ENCODE results near the gene CEP170B. TPM values are rescaled to one million over a fixed set of nuclear protein-coding genes. Genes with fewer than 3 reads are reported as not detected.
"Not testable (repeated sequence)": the region's sequence is repeated elsewhere in the genome, so short reads cannot be mapped to it uniquely, and the experiment has no call there.

Gene CEP170B
- total RNA-seq, 2 experiments from 2014 or later, result 3.0 TPM

- no peak overlapping the region for H3K27ac Mint-ChIP-seq
- peaks cover 23% of the 10 kb centered on the region for H3K4me1 Mint-ChIP-seq
- peaks cover 5% of the 10 kb centered on the region for H3K36me3 Mint-ChIP-seq (ENCODE audit: low read depth)
- CTCF ChIA-PET, result interaction anchor here (0.9 to 2.9 kb wide), 14 partner anchors 17 to 167 kb away, joined by 3 to 26 read pairs (median 5); partner anchors contain the start of genes SIVA1 and ZBTB42
- no peak for DNase-seq
- POLR2A ChIA-PET, result interaction anchor here (0.6 to 1.3 kb wide), 2 partner anchors 74 to 174 kb away, joined by 3 to 9 read pairs; partner anchors contain the start of gene SIVA1
- peaks cover 26% of the 10 kb centered on the region for H3K27me3 Mint-ChIP-seq
- peak overlapping the region; percentile 60 for H3K4me3 Mint-ChIP-seq
- peaks cover 10% of the 10 kb centered on the region for H3K9me3 Mint-ChIP-seq
These were observed 38.2 kb upstream of the CEP170B start for GRCh38 chr14:104826861-104827176.

GRCh38 chr14:104827177-104828055, 37.7 kb upstream of the CEP170B start:
- peak; percentile 59 for DNase-seq
- ChIA-PET POLR2A (interaction anchor here (0.6 kb wide), 1 partner anchor 174 kb away, joined by 9 read pairs; no protein-coding TSS in a partner anchor), CTCF (interaction anchor here (0.9 to 2.9 kb wide), 10 partner anchors 18 to 167 kb away, joined by 3 to 26 read pairs (median 6); partner anchors contain the start of genes SIVA1 and ZBTB42)
- H3K4me1 Mint-ChIP-seq, result peaks cover 23% of the 10 kb centered on the region
- H3K27me3 Mint-ChIP-seq, result peaks cover 26% of the 10 kb centered on the region
- peaks cover 5% of the 10 kb centered on the region for H3K36me3 Mint-ChIP-seq (ENCODE audit: low read depth)
- H3K9me3 Mint-ChIP-seq, result peaks cover 10% of the 10 kb centered on the region
- H3K4me3 Mint-ChIP-seq, result peak overlapping the region; percentile 60
- peak overlapping the region; percentile 31 for H3K27ac Mint-ChIP-seq

DNA sequence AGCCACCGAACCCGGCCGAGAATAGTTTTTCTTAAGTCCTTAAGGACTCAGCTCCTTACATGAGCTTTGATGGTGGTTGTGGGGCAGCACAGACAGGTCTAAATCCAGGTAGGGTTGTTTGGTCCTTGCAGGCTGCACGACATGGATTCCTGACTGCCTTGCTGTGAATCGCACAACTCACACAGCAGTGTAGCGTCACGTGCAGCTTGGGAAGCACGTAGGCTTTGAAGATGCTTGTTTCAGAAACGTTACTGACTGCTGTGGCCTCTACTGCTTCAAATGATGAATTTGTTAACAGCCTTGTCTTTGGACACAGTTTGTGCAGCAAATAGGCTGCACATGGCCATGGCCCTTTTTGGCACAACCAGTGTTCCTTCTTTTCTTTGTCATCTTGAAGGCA, 34.3 kb upstream of the CEP170B start:
- H3K4me3 Mint-ChIP-seq, result no peak overlapping the region
- no peaks in the 10 kb centered on the region for H3K36me3 Mint-ChIP-seq (ENCODE audit: low read depth)
- DNase-seq, result no peak
- no peaks in the 10 kb centered on the region for H3K9me3 Mint-ChIP-seq
- CTCF ChIA-PET, result interaction anchor here (0.8 kb wide), 1 partner anchor 13 kb away, joined by 3 read pairs; no protein-coding TSS in a partner anchor
- POLR2A ChIA-PET, result no interaction called here
- peaks cover 11% of the 10 kb centered on the region for H3K27me3 Mint-ChIP-seq
- H3K27ac Mint-ChIP-seq, result no peak overlapping the region
- peaks cover 12% of the 10 kb centered on the region for H3K4me1 Mint-ChIP-seq

- H3K27ac Mint-ChIP-seq; H3K4me1 Mint-ChIP-seq; H3K9me3 Mint-ChIP-seq; H3K36me3 Mint-ChIP-seq (ENCODE audit: low read depth); CTCF ChIA-PET; DNase-seq; POLR2A ChIA-PET; H3K4me3 Mint-ChIP-seq: not testable (repeated sequence)
- H3K27me3 Mint-ChIP-seq, result peaks cover 18% of the 10 kb centered on the region
These were observed 28.7 kb upstream of the CEP170B start for GRCh38 chr14:104836171-104836935.

GRCh38 chr14:104841730-104842129, 23.3 kb upstream of the CEP170B start:
- Mint-ChIP-seq H3K27me3 (peaks cover 67% of the 10 kb centered on the region), H3K9me3 (no peaks in the 10 kb centered on the region), H3K27ac (no peak overlapping the region), H3K4me1 (no peaks in the 10 kb centered on the region), H3K4me3 (no peak overlapping the region), H3K36me3 (ENCODE audit: low read depth) (no peaks in the 10 kb centered on the region)
- POLR2A ChIA-PET, result no interaction called here
- no peak for DNase-seq
- CTCF ChIA-PET, result no interaction called here

GRCh38 chr14:104843006-104843405, 22.1 kb upstream of the CEP170B start:
- Mint-ChIP-seq H3K27me3 (peaks cover 67% of the 10 kb centered on the region), H3K9me3 (no peaks in the 10 kb centered on the region), H3K27ac (no peak overlapping the region), H3K4me1 (no peaks in the 10 kb centered on the region), H3K36me3 (ENCODE audit: low read depth) (no peaks in the 10 kb centered on the region), H3K4me3 (no peak overlapping the region)
- ChIA-PET CTCF (interaction anchor here (1.1 kb wide), 1 partner anchor 17 kb away, joined by 4 read pairs; no protein-coding TSS in a partner anchor), POLR2A (no interaction called here)
- DNase-seq, result no peak

GRCh38 chr14:104843442-104844305, 21.4 kb upstream of the CEP170B start:
- DNase-seq, result no peak
- ChIA-PET POLR2A (no interaction called here), CTCF (interaction anchor here (1.1 kb wide), 1 partner anchor 18 kb away, joined by 4 read pairs; no protein-coding TSS in a partner anchor)
- Mint-ChIP-seq H3K4me3 (no peak overlapping the region), H3K9me3 (no peaks in the 10 kb centered on the region), H3K4me1 (no peaks in the 10 kb centered on the region), H3K27me3 (peaks cover 65% of the 10 kb centered on the region), H3K36me3 (ENCODE audit: low read depth) (no peaks in the 10 kb centered on the region), H3K27ac (no peak overlapping the region)

DNA sequence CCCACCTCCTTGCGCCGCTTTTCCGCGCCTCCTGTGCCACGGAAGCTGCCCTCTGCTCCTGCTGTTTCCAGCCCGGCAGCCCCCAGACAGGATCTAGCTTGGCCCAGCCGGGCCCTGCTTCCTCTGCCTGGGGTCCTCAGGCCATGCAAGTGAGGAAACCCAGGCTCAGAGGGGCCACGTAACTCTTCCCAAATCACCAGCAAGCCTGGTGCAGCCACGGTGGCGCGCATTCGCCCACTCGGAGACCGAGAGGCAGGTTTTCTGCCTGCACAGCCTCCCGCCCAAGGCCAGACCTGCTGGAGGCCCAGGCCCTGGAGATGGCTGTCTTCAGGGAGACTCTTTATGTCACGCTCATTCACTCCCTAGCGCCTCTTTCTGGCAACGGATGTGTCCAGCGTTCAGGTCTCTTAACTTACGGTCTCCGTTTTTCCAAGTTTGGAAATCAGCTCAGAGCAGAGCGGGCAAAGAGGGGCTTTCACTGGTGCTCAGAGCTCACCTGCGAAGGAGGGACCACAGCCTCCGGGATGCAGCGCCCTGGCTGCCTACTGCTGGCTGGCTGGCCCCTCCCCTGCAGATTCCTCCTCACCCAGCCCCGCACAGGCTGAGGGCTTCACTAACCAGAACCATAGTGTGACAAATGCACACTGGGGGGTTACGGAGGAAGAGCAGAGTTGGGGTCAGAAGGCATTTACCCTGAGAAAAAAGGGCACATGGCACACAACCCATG, 20.6 kb upstream of the CEP170B start:
- ChIA-PET POLR2A (no interaction called here), CTCF (no interaction called here)
- no peak overlapping the region for H3K27ac Mint-ChIP-seq
- no peaks in the 10 kb centered on the region for H3K36me3 Mint-ChIP-seq (ENCODE audit: low read depth)
- no peaks in the 10 kb centered on the region for H3K4me1 Mint-ChIP-seq
- no peak for DNase-seq
- no peak overlapping the region for H3K4me3 Mint-ChIP-seq
- H3K9me3 Mint-ChIP-seq, result no peaks in the 10 kb centered on the region
- peaks cover 61% of the 10 kb centered on the region for H3K27me3 Mint-ChIP-seq

GRCh38 chr14:104845033-104845666, 19.9 kb upstream of the CEP170B start:
- no peak for DNase-seq
- H3K9me3 Mint-ChIP-seq, result no peaks in the 10 kb centered on the region
- no peaks in the 10 kb centered on the region for H3K36me3 Mint-ChIP-seq (ENCODE audit: low read depth)
- CTCF ChIA-PET, result interaction anchor here (1.6 kb wide), 1 partner anchor 18 kb away, joined by 4 read pairs; no protein-coding TSS in a partner anchor
- POLR2A ChIA-PET, result no interaction called here
- no peaks in the 10 kb centered on the region for H3K4me1 Mint-ChIP-seq
- H3K27me3 Mint-ChIP-seq, result peaks cover 61% of the 10 kb centered on the region
- H3K27ac Mint-ChIP-seq, result no peak overlapping the region
- H3K4me3 Mint-ChIP-seq, result no peak overlapping the region

- H3K4me3 Mint-ChIP-seq, result no peak overlapping the region
- ChIA-PET POLR2A (no interaction called here), CTCF (interaction anchor here (1.0 to 1.6 kb wide), 3 partner anchors 19 to 511 kb away, joined by 3 to 4 read pairs (median 3); no protein-coding TSS in a partner anchor)
- H3K36me3 Mint-ChIP-seq (ENCODE audit: low read depth), result no peaks in the 10 kb centered on the region
- H3K4me1 Mint-ChIP-seq, result no peaks in the 10 kb centered on the region
- peaks cover 59% of the 10 kb centered on the region for H3K27me3 Mint-ChIP-seq
- H3K27ac Mint-ChIP-seq, result no peak overlapping the region
- DNase-seq, result no peak
- no peaks in the 10 kb centered on the region for H3K9me3 Mint-ChIP-seq
These were observed 19.1 kb upstream of the CEP170B start for GRCh38 chr14:104845834-104846441.

DNA sequence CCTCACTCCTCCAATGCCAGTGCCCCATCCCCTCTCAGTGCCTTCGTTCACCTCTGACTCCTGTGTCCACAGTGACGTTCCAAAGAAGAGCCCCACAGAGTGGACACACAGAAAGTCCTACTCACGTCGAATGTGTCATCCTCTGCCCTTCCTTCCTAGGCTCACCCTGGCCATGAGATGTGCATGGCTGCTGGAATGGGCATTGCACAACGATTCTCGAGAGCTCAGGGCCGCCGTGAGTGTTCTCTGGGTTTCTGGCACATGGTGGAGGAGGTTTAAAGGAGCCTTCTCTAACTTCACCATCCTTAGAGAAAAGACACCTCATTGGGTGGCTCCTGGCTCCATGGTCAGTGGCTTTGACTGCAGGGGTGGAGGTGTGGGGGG, 12.8 kb upstream of the CEP170B start:
- CTCF ChIA-PET, result no interaction called here
- Mint-ChIP-seq H3K27me3 (peaks cover 12% of the 10 kb centered on the region), H3K36me3 (ENCODE audit: low read depth) (no peaks in the 10 kb centered on the region), H3K27ac (no peak overlapping the region), H3K9me3 (no peaks in the 10 kb centered on the region), H3K4me1 (no peaks in the 10 kb centered on the region), H3K4me3 (no peak overlapping the region)
- DNase-seq, result no peak
- POLR2A ChIA-PET, result no interaction called here

Measured in activated CD4-positive, alpha-beta T cell treated with anti-CD3 and anti-CD28 coated beads, Interleukin-2, amount 10 ng/mL, durations not matched to agents 7 days and 5 days (primary cell).